ENCODE results near the gene PAM. TPM values are rescaled to one million over a fixed set of nuclear protein-coding genes. Genes with fewer than 3 reads are reported as not detected.
A peak's percentile ranks its signal among the peaks of the same experiment; 100 is the strongest.

PAM gene
- total RNA-seq, 1 donor from 2014 or later = 267 TPM

DNA sequence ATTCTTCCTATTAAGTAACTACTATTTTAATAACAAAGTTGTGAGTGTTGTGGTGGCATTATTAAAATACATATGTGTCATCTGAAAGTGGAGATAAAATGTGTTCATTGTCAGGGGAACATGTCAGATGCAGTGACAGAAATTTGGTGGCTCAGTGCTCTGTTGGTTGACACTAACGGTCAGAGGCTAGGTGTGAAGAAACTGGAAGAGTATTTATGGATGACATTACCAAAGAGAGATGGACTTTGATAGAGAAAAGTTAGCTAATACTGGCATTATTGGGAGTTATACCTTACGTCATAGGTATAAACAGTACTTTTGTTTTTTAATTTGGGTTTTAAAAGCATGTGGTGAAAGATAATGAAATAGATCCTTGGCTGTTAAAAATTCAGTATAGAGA is 33.7 kb downstream of the PAM start:
- H3K4me3 Mint-ChIP-seq (ENCODE audit: unreplicated experiment) = no peak overlapping the region

DNA sequence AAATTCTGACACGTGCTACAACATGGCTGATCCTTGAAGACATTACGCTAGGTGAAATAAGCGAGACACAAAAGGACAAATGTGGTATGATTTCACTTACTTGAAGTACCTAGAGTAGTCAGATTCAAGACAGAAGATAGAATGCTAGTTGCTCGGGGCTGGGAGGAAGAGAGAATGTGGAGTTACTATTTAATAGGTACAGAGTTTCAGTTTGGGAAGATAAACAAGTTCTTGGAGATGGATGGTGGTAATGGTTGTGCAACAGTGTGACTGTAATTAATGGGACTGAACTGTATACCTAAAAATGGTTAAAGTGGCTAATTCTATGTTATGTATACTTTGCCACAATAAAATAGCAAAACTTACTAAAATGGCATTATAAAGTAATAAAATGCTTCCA is 34.4 kb downstream of the PAM start:
- H3K9me3 Mint-ChIP-seq (ENCODE audit: unreplicated experiment) = no peaks in the 10 kb centered on the region
- no peaks in the 10 kb centered on the region for H3K27me3 Mint-ChIP-seq (ENCODE audit: unreplicated experiment)
- H3K36me3 Mint-ChIP-seq (ENCODE audit: unreplicated experiment) = no peaks in the 10 kb centered on the region
- no peak for DNase-seq (ENCODE audit: extremely low spot score, unreplicated experiment)
- TF ChIP-seq, protein P1, sequence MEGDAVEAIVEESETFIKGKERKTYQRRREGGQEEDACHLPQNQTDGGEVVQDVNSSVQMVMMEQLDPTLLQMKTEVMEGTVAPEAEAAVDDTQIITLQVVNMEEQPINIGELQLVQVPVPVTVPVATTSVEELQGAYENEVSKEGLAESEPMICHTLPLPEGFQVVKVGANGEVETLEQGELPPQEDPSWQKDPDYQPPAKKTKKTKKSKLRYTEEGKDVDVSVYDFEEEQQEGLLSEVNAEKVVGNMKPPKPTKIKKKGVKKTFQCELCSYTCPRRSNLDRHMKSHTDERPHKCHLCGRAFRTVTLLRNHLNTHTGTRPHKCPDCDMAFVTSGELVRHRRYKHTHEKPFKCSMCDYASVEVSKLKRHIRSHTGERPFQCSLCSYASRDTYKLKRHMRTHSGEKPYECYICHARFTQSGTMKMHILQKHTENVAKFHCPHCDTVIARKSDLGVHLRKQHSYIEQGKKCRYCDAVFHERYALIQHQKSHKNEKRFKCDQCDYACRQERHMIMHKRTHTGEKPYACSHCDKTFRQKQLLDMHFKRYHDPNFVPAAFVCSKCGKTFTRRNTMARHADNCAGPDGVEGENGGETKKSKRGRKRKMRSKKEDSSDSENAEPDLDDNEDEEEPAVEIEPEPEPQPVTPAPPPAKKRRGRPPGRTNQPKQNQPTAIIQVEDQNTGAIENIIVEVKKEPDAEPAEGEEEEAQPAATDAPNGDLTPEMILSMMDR (IDR thresholded peaks at IDR 0.05) = no peak
- no peak overlapping the region for H3K4me3 Mint-ChIP-seq (ENCODE audit: unreplicated experiment)
- H3K4me1 Mint-ChIP-seq (ENCODE audit: unreplicated experiment) = peaks cover 8% of the 10 kb centered on the region
- no peak overlapping the region for H3K27ac Mint-ChIP-seq (ENCODE audit: unreplicated experiment)

More for the DNA sequence above, 33.7 kb downstream of the PAM start:
- H3K4me1 Mint-ChIP-seq (ENCODE audit: unreplicated experiment) = peaks cover 5% of the 10 kb centered on the region
- no peaks in the 10 kb centered on the region for H3K27me3 Mint-ChIP-seq (ENCODE audit: unreplicated experiment)
- DNase-seq (ENCODE audit: extremely low spot score, unreplicated experiment) = no peak
- H3K9me3 Mint-ChIP-seq (ENCODE audit: unreplicated experiment) = no peaks in the 10 kb centered on the region
- H3K27ac Mint-ChIP-seq (ENCODE audit: unreplicated experiment) = no peak overlapping the region
- no peaks in the 10 kb centered on the region for H3K36me3 Mint-ChIP-seq (ENCODE audit: unreplicated experiment)
- TF ChIP-seq, protein P1 (IDR thresholded peaks at IDR 0.05) = no peak

DNA sequence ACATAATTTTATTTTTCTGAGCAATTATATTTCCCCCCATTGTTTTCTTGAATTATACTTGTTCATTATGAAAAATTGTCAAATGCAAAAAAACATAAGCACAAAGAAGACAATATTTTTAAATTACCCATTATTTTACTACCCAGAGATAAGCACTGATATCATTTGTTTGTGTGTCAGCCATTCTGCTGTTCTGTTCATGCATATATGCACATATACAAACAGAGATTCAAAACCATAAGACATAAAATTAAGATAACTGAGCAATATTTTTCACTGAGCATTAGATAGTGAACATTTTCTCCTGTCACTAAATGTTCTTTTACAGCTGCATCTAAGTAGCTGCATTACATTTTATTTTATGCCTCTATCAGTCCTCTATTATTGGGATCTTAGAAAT is 35.6 kb downstream of the PAM start:
- Mint-ChIP-seq H3K27me3 (ENCODE audit: unreplicated experiment) (no peaks in the 10 kb centered on the region), H3K4me3 (ENCODE audit: unreplicated experiment) (no peak overlapping the region), H3K36me3 (ENCODE audit: unreplicated experiment) (no peaks in the 10 kb centered on the region), H3K9me3 (ENCODE audit: unreplicated experiment) (no peaks in the 10 kb centered on the region), H3K27ac (ENCODE audit: unreplicated experiment) (no peak overlapping the region), H3K4me1 (ENCODE audit: unreplicated experiment) (peaks cover 17% of the 10 kb centered on the region)
- no peak for DNase-seq (ENCODE audit: extremely low spot score, unreplicated experiment)
- TF ChIP-seq, protein P1 (IDR thresholded peaks at IDR 0.05) = no peak

DNA sequence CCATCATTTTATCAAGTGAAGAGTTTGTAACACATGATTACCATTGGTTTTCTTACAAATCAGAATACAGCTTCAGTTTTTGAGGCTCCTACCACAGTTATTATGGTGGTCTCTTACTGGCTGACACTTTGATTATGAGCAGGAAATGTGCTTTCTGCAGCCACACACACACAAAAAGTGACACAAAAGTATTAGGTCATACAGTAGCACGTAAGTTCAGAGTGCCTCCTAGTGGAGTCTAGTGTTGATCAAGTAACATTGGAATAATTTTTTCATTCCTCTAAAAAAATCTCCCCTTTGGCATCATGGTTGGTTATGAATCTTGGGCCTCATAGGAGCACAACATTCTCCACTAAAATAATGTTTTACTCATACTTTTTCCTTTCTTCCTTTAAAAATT is 37.6 kb downstream of the PAM start:
- no peak for DNase-seq (ENCODE audit: extremely low spot score, unreplicated experiment)
- TF ChIP-seq, protein P1 (IDR thresholded peaks at IDR 0.05) = peak; percentile 29
- Mint-ChIP-seq H3K27ac (ENCODE audit: unreplicated experiment) (no peak overlapping the region), H3K4me1 (ENCODE audit: unreplicated experiment) (peaks cover 27% of the 10 kb centered on the region), H3K4me3 (ENCODE audit: unreplicated experiment) (no peak overlapping the region), H3K9me3 (ENCODE audit: unreplicated experiment) (no peaks in the 10 kb centered on the region), H3K27me3 (ENCODE audit: unreplicated experiment) (no peaks in the 10 kb centered on the region), H3K36me3 (ENCODE audit: unreplicated experiment) (no peaks in the 10 kb centered on the region)

DNA sequence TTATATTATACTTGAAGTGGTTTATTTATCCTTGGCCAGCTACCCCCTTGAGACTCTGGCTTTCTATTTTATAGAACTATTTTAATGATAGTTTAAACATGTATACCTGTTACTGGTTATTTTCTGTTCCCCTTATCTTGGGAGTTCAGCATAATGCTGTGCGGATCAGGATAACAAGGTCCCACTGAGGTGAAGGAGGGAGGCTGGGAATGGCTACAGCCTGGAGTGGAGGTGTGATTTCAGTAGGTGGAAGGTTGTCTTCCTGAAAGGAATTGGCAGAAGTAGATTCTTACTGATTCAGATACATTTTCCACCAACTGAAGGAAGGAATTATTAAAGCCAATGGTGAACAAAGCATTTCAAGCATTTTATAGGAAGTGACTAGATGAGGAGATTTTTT is 38.9 kb downstream of the PAM start:
- TF ChIP-seq, protein P1 (IDR thresholded peaks at IDR 0.05) = no peak
- H3K27ac Mint-ChIP-seq (ENCODE audit: unreplicated experiment) = no peak overlapping the region
- H3K9me3 Mint-ChIP-seq (ENCODE audit: unreplicated experiment) = no peaks in the 10 kb centered on the region
- no peak for DNase-seq (ENCODE audit: extremely low spot score, unreplicated experiment)
- peaks cover 27% of the 10 kb centered on the region for H3K4me1 Mint-ChIP-seq (ENCODE audit: unreplicated experiment)
- H3K4me3 Mint-ChIP-seq (ENCODE audit: unreplicated experiment) = no peak overlapping the region
- no peaks in the 10 kb centered on the region for H3K36me3 Mint-ChIP-seq (ENCODE audit: unreplicated experiment)
- H3K27me3 Mint-ChIP-seq (ENCODE audit: unreplicated experiment) = no peaks in the 10 kb centered on the region
